Occipital lobe (tissue), 3 donors: Measurements from ENCODE around the gene PAQR3. TPM values are rescaled to one million over a fixed set of nuclear protein-coding genes. Genes with fewer than 3 reads are reported as not detected.

Experiments used
- DNase-seq: peaks from one replicate; lab custom pipeline; 2025; lab: John Stamatoyannopoulos, UW
- small RNA-seq: library from RNA; depleted of rRNA; stranded (forward); fragments of <200 nt; gene quantifications from one replicate; pipeline ENCODE3, GENCODE V24; 2014
- total RNA-seq: library from RNA; depleted of rRNA; stranded (reverse); fragments of >200 nt; gene quantifications from one replicate; pipeline ENCODE4 v1.2.3, GENCODE V29; 2014

The PAQR3 gene
- total RNA-seq, 1 donor from 2014 or later = 51.8 TPM

DNA sequence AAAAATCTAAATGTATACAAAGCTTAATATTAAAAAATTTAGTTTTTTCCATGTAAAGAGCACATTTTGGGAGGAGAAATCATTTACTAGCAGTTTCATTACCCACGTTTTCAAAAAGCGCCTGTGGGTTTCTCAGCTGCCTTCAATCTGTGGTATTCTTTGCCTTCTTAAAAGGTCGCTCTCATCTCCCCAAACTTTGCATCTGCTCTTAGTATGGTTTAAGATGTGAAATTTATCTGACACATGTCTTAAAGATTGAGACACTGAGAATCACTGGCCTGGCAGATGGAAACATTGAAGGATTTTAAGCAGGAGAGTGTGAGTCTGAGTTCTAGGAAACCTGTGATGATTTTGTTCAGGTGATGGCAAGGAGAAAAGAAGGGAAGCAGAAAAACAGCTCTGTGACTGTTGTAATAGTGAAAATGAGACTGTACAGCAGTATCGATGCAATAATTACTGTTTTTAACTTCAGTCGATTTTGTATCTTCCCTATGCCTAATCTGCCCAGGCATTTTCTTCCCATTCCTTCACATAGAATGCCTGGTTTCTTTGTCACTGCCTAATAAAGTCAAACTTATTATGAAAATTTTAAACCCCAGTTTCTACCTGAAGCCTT, 75.9 kb downstream of the PAQR3 start:
- DNase-seq = no peak

- DNase-seq = no peak
These were observed 76.9 kb downstream of the PAQR3 start for GRCh38 chr4:78862314-78862737.

Small RNAs within 50 kb of the gene (small RNA-seq; reads per million reads assigned to genes)
- not detected for gene RN7SL127P

Other genes starting within 250 kb of the PAQR3 start
- 80.6 TPM for gene BMP2K, start 163.1 kb downstream of the PAQR3 start, total RNA-seq